Measurements from ENCODE around the gene CLEC4F.

GRCh38 chr2:70801607-70802263, 18.7 kb downstream of the CLEC4F start:
- TF ChIP-seq CTCF (IDR thresholded peaks at IDR 0.05) (no peak), POLR2A (IDR thresholded peaks at IDR 0.05) (no peak)
